Activated naive CD8-positive, alpha-beta T cell treated with anti-CD3 and anti-CD28 coated beads, Interleukin-2, amount 10 ng/mL, durations not matched to agents 7 days and 5 days (primary cell): ENCODE measurements around the gene RERE. TPM values are rescaled to one million over a fixed set of nuclear protein-coding genes. Genes with fewer than 3 reads are reported as not detected.

ENCODE experiments used
- ATAC-seq: fragments of 150-1000 bp; cut with Tn5 transposase; one replicate; pipeline ENCODE4 v1.10.0; 2021; ENCODE audit warnings: low read depth, moderate library complexity
- POLR2A ChIA-PET: fragments of 350-600 bp; sonication (Branson Sonifier 250); formaldehyde crosslinking; loops from one replicate; lab custom pipeline; 2021; ENCODE audit warnings: antibody characterized with exemption; lab: Charles Lee
- DNase-seq: peaks from one replicate; pipeline ENCODE4 v3.0.0; 2021
- H3K27ac Mint-ChIP-seq: one replicate; pipeline ENCODE4 v1.8.0; 2022; ENCODE audit warnings: mild to moderate bottlenecking, mixed read lengths
- H3K27me3 Mint-ChIP-seq: one replicate; pipeline ENCODE4 v1.8.0; 2022; ENCODE audit warnings: mild to moderate bottlenecking, moderate library complexity, mixed read lengths
- H3K36me3 Mint-ChIP-seq: one replicate; pipeline ENCODE4 v1.8.0; 2021; ENCODE audit warnings: mild to moderate bottlenecking, mixed read lengths
- H3K4me1 Mint-ChIP-seq: one replicate; pipeline ENCODE4 v1.8.0; 2021; ENCODE audit warnings: mixed read lengths
- H3K4me3 Mint-ChIP-seq: one replicate; pipeline ENCODE4 v1.8.0; 2022; ENCODE audit warnings: mild to moderate bottlenecking, moderate library complexity, mixed read lengths
- H3K9me3 Mint-ChIP-seq: one replicate; pipeline ENCODE4 v1.8.0; 2021; ENCODE audit warnings: mixed read lengths
- total RNA-seq, 2 experiments: library from RNA; stranded (reverse); gene quantifications; one replicate each; pipeline ENCODE4 v1.2.3, GENCODE V29; 2021

The RERE gene
- total RNA-seq, 2 experiments from 2014 or later: 64.4 to 68.7 TPM

DNA sequence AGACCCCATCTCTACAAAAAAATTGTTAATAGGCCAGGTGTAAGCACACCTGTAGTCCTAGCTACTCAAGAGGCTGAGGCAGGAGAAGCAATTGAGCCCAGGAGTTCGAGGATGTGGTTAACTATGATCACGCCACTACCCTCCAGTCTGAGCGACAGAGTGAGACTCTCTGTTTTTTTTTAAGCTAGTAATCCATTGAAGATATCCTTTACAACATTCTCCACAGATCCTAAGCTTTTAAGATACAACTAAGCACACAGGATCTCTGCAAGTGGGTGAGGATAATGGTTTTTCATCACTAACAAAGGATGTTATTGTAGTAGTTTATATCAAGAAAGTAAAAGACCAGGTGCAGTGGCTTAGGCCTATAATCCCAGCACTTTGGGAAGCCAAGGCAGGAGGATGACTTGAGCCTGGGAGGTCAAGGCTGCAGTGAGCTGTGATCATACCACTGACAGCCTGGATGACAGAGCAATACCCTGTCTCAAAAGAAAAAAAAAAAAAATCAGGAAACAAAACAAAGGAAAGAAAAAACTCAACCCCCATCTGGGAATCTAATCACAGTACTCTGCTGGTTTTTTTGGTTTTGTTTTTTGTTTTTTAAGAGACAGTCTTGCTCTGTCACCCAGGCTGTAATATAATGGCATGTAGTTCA is 166.1 kb downstream of the RERE start:
- no peaks in the 10 kb centered on the region for H3K27me3 Mint-ChIP-seq
- peaks cover 18% of the 10 kb centered on the region for H3K36me3 Mint-ChIP-seq
- H3K9me3 Mint-ChIP-seq: no peaks in the 10 kb centered on the region
- H3K4me3 Mint-ChIP-seq: peak overlapping the region; percentile 69
- H3K4me1 Mint-ChIP-seq: peaks cover 43% of the 10 kb centered on the region
- POLR2A ChIA-PET: interaction anchor here (1.4 kb wide), 1 partner anchor 11 kb away, joined by 6 read pairs; no protein-coding TSS in a partner anchor
- ATAC-seq: peak; percentile 92
- H3K27ac Mint-ChIP-seq: peak overlapping the region; percentile 81
- DNase-seq: peak; percentile 30

DNA sequence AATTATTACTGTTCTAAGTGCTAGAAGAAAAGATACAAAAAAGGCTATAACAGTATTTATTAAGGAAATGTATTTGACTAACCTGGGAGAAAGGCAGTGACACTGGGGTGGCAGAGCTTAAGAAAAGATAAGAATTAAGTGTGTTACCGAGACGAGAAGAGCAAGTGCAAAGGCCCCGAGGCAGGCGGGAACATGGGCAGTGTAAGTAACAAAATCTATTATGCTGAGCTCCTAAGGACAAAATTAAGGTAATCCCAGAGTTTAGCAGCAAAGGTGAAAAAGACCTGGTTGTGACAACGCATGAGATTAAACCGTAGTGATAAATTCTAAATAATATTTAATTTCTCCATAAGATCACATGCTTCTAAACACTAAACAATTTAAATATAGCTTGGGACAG is 167.6 kb downstream of the RERE start:
- DNase-seq (no peak), ATAC-seq (no peak)
- H3K36me3 Mint-ChIP-seq: peaks cover 12% of the 10 kb centered on the region
- no peaks in the 10 kb centered on the region for H3K9me3 Mint-ChIP-seq
- H3K4me3 Mint-ChIP-seq: no peak overlapping the region
- H3K27ac Mint-ChIP-seq: no peak overlapping the region
- POLR2A ChIA-PET: no interaction called here
- H3K4me1 Mint-ChIP-seq: peaks cover 43% of the 10 kb centered on the region
- no peaks in the 10 kb centered on the region for H3K27me3 Mint-ChIP-seq

DNA sequence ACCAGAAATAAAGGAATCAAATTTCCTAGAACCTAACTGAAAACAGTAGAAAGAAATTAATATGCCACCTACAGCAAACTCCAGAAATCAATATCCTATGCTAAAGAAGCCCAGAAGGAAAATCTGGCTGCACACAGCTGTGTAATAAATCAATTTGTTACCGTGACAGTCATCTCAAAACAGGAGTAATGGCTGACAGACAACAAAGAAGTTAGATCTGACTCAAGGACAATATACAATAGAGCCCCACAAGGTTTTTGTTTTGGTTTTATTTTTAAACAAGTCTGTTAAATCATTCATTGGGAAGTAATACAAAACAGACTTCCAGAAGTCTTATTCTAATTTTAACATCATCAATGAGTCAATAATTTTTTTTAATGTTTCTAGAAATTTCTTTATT is 168.4 kb downstream of the RERE start:
- Mint-ChIP-seq H3K36me3 (peaks cover 11% of the 10 kb centered on the region), H3K27ac (no peak overlapping the region), H3K4me3 (peak overlapping the region; percentile 8), H3K4me1 (peaks cover 46% of the 10 kb centered on the region), H3K27me3 (no peaks in the 10 kb centered on the region), H3K9me3 (no peaks in the 10 kb centered on the region)
- ATAC-seq (peak; percentile 42), DNase-seq (no peak)
- POLR2A ChIA-PET: interaction anchor here (0.6 kb wide), 1 partner anchor 46 kb away, joined by 10 read pairs; no protein-coding TSS in a partner anchor

DNA sequence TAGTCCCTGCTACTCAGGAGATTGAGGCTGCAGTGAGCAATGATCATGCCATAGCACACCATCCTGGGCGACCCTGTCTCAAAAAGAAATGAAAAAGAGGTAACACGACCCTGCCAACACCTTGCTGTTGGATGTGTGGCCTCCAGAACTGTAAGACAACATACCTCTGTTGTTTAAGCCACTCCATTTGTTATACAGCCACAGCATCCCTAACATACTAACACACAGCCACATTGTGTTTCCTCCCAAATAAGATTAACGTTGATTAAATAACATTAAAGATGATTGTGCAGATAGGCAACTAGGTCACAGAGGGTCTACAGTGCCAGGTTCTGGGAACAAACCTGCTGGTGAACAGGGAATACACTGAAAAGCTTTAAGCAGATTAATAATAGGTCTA is 170.4 kb downstream of the RERE start:
- H3K9me3 Mint-ChIP-seq: no peaks in the 10 kb centered on the region
- H3K36me3 Mint-ChIP-seq: peaks cover 13% of the 10 kb centered on the region
- peaks cover 46% of the 10 kb centered on the region for H3K4me1 Mint-ChIP-seq
- no peak for DNase-seq
- no peak for ATAC-seq
- no peak overlapping the region for H3K4me3 Mint-ChIP-seq
- POLR2A ChIA-PET: no interaction called here
- no peak overlapping the region for H3K27ac Mint-ChIP-seq
- H3K27me3 Mint-ChIP-seq: no peaks in the 10 kb centered on the region

DNA sequence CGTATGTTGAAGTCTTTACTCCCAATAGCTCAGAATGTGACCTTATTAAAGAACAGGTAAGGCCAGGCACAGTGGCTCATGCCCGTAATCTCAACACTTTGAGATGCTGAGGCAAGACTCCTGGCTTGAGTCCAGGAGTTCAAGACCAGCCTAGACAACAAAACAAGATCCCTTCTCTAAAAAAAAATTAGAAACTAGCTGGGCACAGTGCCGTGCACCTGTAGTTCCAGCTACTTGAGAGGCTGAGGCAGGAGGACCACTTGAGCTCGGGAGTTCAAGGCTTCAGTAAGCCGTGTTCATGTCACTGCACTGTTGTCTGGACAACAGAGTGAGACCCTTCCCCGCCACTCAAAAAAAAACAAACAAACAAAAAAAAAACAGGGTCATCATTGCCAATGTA is 171.3 kb downstream of the RERE start:
- no peak for DNase-seq
- POLR2A ChIA-PET: no interaction called here
- Mint-ChIP-seq H3K4me1 (peaks cover 40% of the 10 kb centered on the region), H3K36me3 (peaks cover 13% of the 10 kb centered on the region), H3K9me3 (no peaks in the 10 kb centered on the region), H3K27ac (no peak overlapping the region), H3K27me3 (no peaks in the 10 kb centered on the region), H3K4me3 (no peak overlapping the region)
- no peak for ATAC-seq

DNA sequence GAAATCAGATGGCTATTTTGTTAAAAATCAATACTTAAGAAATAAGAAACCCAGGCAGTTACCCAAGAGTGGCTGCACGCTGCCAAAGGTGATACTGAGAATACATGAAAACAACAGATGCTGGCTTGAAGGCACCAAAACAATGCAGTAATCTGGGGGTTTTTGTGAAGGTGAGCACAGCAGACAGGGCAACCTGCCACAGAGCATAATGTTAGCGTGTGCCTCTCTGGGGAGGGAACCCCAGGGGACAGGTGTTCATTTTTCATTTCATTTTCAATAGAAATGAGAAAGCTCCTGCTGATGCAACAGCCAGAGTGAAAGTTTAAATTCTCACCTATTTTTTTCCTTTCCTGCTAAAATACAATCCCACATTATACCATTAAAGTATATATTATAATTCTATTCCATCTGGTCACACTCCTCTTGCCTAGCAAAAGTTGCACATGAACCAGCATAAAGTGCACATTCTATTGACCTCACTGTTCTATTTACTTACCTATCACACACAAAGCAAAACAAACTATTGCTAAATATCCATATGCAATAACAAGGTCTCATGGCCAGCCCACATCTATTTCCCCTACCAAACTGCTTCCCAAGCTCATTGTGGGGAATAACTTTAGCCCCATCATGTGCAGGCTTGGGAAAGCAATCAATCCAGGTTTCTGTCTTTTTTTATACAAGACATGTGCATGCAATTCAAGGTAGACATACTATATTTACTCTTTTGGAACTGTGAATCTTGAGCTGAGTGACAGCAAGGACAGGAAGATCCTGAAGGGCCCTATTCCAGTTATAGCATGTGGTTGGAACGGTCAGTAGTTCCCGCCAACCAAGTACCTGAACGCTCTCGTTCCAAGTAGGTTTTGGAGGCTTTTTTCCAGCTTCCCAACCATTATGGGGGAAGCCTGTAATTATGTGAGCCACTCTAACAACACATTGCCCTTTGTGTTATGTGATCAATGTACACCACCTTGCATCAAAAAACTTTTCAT is 173.6 kb downstream of the RERE start:
- Mint-ChIP-seq H3K4me1 (peaks cover 28% of the 10 kb centered on the region), H3K4me3 (no peak overlapping the region), H3K27me3 (no peaks in the 10 kb centered on the region), H3K36me3 (peaks cover 11% of the 10 kb centered on the region), H3K9me3 (no peaks in the 10 kb centered on the region), H3K27ac (no peak overlapping the region)
- ATAC-seq: no peak
- no peak for DNase-seq
- POLR2A ChIA-PET: no interaction called here

DNA sequence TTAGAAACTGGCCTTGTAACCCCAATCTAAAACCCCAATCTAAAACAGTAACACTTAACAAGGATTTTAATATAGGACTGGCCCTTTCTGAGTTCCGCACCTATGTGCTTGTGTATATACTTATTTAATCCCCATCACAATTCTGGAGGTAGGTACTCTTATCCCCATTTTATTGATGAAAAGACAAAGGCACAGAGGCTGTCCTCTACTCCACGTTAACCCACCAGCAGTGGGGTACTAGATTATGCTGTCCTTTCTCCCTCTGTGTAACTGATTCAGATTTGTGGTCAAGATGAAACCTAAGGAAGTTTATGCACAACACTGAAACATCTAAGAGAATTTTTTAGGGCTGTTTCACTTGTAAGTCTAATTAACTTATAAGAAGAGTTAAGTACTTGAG is 175.3 kb downstream of the RERE start:
- DNase-seq (no peak), ATAC-seq (no peak)
- Mint-ChIP-seq H3K36me3 (peaks cover 8% of the 10 kb centered on the region), H3K9me3 (no peaks in the 10 kb centered on the region), H3K27me3 (no peaks in the 10 kb centered on the region), H3K4me1 (peaks cover 15% of the 10 kb centered on the region), H3K27ac (no peak overlapping the region), H3K4me3 (no peak overlapping the region)
- POLR2A ChIA-PET: no interaction called here

DNA sequence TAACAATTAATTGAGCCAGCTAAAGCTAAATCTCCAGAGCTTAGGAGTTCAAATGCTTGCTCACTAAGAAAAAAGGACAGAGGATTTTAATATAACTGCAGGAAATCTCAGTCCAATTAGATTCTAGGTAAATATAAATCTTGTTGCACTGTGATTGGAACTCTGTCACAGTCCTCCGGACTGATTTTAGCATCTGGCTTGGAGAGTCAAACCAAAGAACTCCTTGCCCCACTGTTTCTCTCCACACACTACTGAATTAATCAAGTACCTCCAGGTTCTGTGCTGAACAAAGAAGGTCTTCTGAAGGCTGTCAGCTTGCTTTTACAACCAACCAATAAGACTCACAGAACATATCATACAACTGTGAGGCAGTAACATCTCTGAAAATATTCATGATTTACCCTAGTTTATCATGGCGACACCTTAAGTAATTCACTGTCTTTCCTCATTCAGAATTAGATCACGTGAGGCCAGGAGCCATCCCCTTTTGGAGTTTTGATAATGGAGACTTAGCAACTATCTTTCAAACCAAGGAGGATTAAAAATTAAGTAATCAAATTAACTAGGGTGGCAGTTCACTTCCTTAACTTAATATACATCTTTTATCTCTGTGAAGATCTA is 176.0 kb downstream of the RERE start:
- peaks cover 8% of the 10 kb centered on the region for H3K36me3 Mint-ChIP-seq
- no peaks in the 10 kb centered on the region for H3K9me3 Mint-ChIP-seq
- H3K27me3 Mint-ChIP-seq: no peaks in the 10 kb centered on the region
- POLR2A ChIA-PET: no interaction called here
- DNase-seq (no peak), ATAC-seq (no peak)
- no peak overlapping the region for H3K27ac Mint-ChIP-seq
- H3K4me1 Mint-ChIP-seq: peaks cover 12% of the 10 kb centered on the region
- H3K4me3 Mint-ChIP-seq: no peak overlapping the region

DNA sequence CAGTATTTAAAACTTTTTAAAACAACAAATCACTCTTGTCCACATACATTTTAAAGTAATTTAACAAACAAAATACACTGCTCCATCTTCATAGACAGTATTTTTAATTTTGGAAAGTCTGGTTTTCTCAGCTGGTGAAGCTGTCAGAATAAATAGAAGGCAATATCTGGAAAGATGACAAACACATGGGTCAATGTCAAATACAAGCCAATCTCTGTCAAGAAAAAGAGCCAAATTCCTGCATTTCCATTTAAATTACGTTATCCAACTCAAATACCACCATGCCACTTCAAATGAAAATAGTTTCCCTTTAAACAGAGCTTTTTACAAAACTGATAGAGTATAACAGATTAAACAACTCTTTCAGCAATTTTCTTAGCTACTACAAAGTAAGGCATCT is 176.5 kb downstream of the RERE start:
- peaks cover 8% of the 10 kb centered on the region for H3K36me3 Mint-ChIP-seq
- no peak for DNase-seq
- POLR2A ChIA-PET: no interaction called here
- no peaks in the 10 kb centered on the region for H3K27me3 Mint-ChIP-seq
- H3K4me3 Mint-ChIP-seq: no peak overlapping the region
- H3K9me3 Mint-ChIP-seq: no peaks in the 10 kb centered on the region
- H3K27ac Mint-ChIP-seq: no peak overlapping the region
- ATAC-seq: no peak
- peaks cover 12% of the 10 kb centered on the region for H3K4me1 Mint-ChIP-seq

DNA sequence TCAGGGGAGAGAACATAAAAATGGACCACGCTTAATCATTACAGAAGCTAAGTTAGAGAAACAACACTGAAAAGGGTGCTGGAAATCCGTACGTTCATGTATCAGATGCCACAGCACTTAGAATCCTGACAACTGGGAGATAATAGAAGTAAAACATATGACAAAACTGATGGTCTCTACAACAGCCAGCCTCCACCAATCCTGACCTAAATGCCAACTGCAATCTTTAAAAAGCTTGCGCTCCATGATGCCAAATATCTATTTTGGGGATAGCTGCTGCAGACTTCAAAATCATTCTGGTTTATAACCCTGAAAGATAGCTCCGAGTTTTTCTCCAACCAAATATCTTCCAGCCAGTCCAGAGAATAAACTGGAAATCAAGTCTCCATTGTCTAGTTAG is 178.3 kb downstream of the RERE start:
- no peak for ATAC-seq

DNA sequence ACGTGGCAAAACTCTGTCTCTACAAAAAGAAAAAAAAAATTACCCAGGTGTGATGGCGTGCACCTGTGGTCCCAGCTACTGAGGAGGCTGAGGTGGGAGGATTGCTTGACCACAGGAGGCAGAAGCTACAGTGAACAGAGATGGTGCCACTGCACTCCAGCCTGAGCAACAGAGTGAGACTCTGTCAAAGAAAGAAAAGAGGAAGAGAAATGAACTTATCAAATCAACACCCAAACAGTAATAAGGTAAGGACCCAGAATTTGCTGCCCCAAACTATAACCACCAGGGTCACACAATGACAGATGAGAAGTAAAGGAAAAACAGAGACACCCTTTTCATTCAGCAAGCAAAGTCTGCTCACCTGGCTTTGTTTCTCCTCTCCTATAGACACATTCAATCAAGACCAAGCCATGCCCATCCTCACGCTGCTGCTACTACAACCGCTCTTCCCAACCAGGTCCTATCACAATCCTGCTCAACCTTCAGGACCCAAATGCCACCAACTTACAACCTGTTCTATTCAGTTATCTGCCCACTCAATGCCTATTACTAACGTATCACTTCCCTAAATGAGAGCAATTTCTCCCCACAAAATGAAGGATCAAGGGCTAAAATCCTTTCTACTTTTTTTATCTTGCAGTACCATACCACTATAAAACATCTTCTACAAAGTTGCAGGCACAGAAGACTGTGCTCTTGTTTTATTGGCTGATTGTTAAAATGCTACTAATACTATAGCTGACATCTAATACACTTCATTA is 183.5 kb downstream of the RERE start:
- no peak overlapping the region for H3K27ac Mint-ChIP-seq
- no peak overlapping the region for H3K4me3 Mint-ChIP-seq
- peaks cover 12% of the 10 kb centered on the region for H3K4me1 Mint-ChIP-seq
- DNase-seq: no peak
- H3K9me3 Mint-ChIP-seq: no peaks in the 10 kb centered on the region
- H3K27me3 Mint-ChIP-seq: no peaks in the 10 kb centered on the region
- POLR2A ChIA-PET: no interaction called here
- no peak for ATAC-seq
- peaks cover 3% of the 10 kb centered on the region for H3K36me3 Mint-ChIP-seq

More for the DNA sequence above, 178.3 kb downstream of the RERE start:
- Mint-ChIP-seq H3K27ac (no peak overlapping the region), H3K9me3 (no peaks in the 10 kb centered on the region), H3K4me3 (no peak overlapping the region), H3K36me3 (peaks cover 6% of the 10 kb centered on the region), H3K27me3 (no peaks in the 10 kb centered on the region), H3K4me1 (peaks cover 10% of the 10 kb centered on the region)
- POLR2A ChIA-PET: no interaction called here
- no peak for DNase-seq

DNA sequence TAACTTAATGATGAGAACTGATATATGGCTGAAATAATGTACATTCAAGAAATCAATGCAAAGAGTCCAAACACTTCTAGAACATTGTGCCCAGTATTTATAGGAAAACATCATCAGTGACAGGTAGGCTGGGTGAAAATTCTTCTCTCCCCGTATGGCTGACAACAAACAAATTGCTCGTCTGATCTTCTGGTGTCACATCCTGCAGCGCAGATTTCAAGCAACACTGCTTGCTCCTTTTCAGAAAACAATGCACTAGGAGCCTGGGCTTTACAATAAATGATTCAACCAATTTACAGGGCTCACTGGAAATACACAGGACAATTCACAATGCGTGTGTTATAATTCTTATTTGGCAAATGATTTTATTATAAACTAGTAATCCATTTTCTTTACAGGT is 185.3 kb downstream of the RERE start:
- POLR2A ChIA-PET: no interaction called here
- Mint-ChIP-seq H3K4me1 (peaks cover 12% of the 10 kb centered on the region), H3K27ac (no peak overlapping the region), H3K9me3 (no peaks in the 10 kb centered on the region), H3K27me3 (no peaks in the 10 kb centered on the region), H3K4me3 (no peak overlapping the region), H3K36me3 (peaks cover 3% of the 10 kb centered on the region)
- DNase-seq (no peak), ATAC-seq (no peak)

DNA sequence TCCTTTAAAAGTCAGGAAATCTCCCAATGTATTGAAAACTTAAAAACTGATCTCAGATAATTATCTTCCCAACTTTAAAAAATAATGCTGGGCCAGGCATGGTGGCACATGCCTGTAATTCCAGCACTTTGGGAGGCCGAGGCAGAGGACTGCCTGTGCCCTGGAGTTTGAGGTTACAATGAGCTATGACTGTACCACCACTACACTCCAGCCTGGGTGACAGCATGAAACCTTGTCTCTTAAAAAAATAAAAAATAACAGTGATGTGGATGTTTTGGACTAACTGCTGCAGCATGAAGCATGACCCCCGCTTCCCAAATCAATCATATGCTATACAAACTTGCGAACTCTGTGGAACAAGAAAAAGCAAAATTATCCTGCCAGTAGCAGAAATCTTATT is 186.3 kb downstream of the RERE start:
- Mint-ChIP-seq H3K27me3 (no peaks in the 10 kb centered on the region), H3K4me3 (no peak overlapping the region), H3K27ac (no peak overlapping the region), H3K4me1 (peaks cover 20% of the 10 kb centered on the region), H3K36me3 (peaks cover 7% of the 10 kb centered on the region), H3K9me3 (no peaks in the 10 kb centered on the region)
- POLR2A ChIA-PET: interaction anchor here (0.6 kb wide), 1 partner anchor 14 kb away, joined by 3 read pairs; no protein-coding TSS in a partner anchor
- ATAC-seq (no peak), DNase-seq (no peak)
